GM18951 (cell line): Measurements from ENCODE around the gene CPHXL.

Source experiments
- POLR2A ChIP-seq: IDR thresholded peaks from 4 replicates; pipeline ENCODE4 v1.6.1; 2011; ENCODE audit warnings: mild to moderate bottlenecking; ENCODE audit not compliant: insufficient read length, insufficient read depth; ENCODE audit errors: extremely low read depth
- in situ Hi-C: fragments of 300-500 bp; cut with MboI; formaldehyde crosslinking; loops from one replicate; pipeline ENCODE4 v1.12.0; 2022; ENCODE audit warnings: low sequenced_read_pairs, mixed read lengths, inconsistent platforms; ENCODE audit not compliant: unreplicated experiment

CPHXL gene

GRCh38 chr16:75742424-75743047 lies 16.2 kb upstream of the CPHXL start:
- TF ChIP-seq POLR2A, result no peak
- in situ Hi-C loops, result no loop called here

DNA sequence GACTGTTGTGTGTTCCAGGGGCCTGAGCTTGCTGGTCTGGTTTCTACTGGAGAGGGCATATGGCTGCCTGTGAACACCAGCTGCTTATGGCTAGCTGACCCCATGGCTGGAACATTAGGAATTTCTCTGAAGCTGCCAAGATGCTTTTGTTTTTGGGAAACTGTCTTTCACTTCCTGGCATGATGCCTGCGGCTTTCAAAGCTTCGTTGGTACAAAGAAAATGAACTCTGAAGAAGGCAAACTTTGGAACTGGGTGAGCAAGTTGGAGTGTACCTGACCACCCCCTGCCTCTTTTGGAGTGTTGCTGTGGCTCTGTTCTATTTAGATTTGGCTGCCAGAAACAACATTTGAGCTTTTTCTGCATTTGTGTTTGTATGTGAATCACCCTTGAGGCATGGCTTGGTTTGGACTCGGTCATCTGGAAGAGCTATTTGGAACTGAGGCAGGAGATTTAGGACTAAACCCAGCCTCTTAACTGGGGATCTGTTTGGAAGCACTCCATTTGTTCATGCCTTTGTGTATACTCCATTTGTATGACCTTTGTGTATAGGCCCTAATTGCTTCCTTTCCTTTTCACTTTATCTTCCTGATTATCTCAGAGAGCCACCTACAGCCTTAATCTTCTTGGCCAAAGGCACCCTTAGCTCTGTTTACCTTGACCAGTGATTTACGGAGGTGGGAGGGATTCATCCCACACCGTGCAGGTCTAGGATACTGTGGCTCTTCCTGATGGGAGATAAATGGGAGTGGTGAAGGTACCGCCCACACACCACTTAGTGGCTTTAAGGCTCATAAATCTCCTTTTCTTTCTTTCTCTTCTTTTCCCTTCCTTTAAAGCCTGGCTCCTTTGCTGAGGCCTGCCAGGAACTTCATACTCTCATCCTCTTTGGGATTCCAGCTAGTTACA lies 7.3 kb upstream of the CPHXL start:
- TF ChIP-seq POLR2A, result no peak
- in situ Hi-C loops, result no loop called here

GRCh38 chr16:75732871-75733270 lies 6.6 kb upstream of the CPHXL start:
- in situ Hi-C loops, result no loop called here
- no peak for TF ChIP-seq POLR2A

- in situ Hi-C loops, result no loop called here
- no peak for TF ChIP-seq POLR2A
These were observed 931 bp upstream of the CPHXL start for GRCh38 chr16:75727221-75727620.

DNA sequence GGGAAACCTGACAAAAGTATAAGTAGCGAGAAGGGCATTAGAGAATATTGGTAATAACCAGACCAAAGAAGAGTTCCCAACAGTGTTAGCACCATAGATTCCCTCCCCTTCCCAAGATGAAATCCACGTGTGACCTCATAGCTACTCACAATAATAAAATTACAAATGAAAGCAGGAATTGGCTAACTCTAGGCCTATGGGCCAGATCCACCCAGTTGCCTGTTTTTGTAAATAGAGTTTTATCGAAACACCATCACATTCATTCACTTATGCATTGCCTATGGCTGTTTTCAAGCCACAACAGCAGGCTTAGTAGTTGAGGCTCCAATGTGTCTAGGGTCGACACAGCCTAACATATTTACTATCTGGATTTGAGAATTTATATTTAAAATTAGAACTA lies 7.8 kb downstream of the CPHXL start:
- TF ChIP-seq POLR2A, result no peak
- in situ Hi-C loops, result no loop called here

DNA sequence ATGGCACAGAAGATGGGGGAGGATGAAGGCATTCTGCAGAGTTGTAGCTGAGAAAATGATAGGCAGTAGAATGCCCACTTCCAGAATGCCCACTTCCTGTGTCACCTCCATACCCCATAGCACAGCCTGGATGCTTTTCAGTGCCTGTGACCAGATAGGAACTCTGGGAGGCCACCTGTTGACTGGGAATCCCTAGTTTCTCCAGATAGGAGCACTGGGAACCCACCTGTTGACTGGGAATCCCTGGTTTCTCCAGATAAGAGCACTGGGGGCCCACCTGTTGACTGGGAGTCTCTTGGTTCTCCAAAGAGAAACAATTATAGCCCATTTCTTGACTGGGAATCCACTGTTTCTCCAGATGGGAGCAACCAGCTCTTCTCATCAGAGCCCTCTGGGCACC lies 11.6 kb downstream of the CPHXL start:
- TF ChIP-seq POLR2A, result no peak
- in situ Hi-C loops, result no loop called here

DNA sequence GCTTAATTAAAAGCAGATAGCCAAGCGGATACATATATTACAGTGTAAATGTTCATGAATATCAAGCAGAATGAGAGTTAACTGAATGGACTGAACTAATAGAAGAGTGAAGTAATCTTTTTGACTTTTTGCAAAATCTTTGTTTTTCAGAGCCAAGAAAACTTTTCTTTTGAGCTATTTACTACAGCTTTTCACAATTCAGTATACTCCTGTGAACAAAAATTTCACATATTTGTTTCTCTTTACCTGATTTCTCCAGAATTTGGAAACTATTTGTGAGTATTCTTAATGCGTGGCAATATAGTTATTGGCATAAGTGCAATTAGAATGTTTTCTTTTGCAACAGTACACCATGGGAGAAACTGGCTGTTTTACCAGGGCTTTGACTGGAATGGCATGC lies 15.9 kb downstream of the CPHXL start:
- no peak for TF ChIP-seq POLR2A
- in situ Hi-C loops, result no loop called here

- in situ Hi-C loops, result no loop called here
- TF ChIP-seq POLR2A, result no peak
These were observed 23.0 kb downstream of the CPHXL start for GRCh38 chr16:75703306-75703705.

DNA sequence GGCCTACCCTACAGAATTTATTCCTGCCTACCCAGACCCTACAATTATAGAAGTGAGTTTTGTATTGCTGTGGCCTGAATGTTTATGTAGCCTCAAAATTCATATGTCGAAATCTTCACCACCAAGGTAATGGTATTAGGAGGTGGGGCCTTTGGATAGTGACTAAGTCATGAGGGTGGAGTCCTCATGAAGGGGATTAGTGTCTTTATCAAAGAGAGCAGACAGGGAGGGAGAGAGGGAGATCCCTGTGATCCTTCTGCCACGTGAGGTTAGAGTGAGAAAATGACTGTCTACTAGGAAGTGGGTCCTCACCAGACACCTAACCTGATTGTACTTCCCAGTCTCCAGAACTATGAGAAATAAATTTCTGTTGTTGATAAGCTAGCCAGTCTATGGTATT lies 24.0 kb downstream of the CPHXL start:
- in situ Hi-C loops, result no loop called here
- TF ChIP-seq POLR2A, result no peak

DNA sequence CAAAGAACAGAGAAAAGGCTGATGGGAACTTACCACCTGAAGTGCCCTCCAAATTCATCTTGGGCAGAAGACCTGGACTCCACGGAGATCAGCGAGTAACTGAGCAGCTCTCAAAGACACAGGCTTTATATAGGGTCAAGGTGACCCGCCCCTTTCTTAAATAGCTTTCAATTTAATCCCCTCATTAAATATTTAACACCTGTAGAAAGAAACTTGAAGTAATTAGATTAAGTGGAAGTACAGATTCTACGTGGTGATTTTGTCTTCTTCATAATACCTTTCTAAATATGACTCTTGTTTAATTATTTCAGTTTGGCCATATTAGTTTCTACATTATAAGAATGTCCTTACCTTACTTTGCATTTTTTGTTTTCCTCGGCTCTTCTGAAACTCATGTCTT lies 24.9 kb downstream of the CPHXL start, which contains the start of gene DUXB:
Gene DUXB, minus strand, starts transcription at position 101 of the 400 bp plus-strand sequence. Its CDS starts 43 bp downstream, at position 58.
- TF ChIP-seq POLR2A, result no peak
- in situ Hi-C loops, result no loop called here

GRCh38 chr16:75697571-75697970 lies 28.7 kb downstream of the CPHXL start:
- in situ Hi-C loops, result no loop called here
- no peak for TF ChIP-seq POLR2A

DNA sequence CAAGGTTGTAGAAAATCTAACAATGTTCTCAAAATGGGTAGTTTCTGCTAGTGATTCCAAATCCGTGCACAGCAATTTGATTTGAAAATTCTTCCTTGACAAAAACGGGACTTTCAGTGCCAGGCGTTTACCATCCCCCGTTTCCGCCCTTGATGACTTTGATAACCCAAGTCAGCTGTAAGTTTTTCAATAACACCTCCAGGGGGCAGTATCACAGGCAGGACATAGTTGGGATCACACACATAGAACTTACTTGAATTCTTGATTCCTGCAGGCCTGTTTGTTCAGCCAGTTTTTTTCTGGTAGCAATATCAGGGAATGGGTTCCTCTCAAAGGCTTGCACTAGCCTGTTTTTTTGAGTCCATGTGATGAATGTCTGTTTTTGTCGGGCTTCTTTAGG lies 30.6 kb downstream of the CPHXL start:
- TF ChIP-seq POLR2A, result no peak
- in situ Hi-C loops, result no loop called here

DNA sequence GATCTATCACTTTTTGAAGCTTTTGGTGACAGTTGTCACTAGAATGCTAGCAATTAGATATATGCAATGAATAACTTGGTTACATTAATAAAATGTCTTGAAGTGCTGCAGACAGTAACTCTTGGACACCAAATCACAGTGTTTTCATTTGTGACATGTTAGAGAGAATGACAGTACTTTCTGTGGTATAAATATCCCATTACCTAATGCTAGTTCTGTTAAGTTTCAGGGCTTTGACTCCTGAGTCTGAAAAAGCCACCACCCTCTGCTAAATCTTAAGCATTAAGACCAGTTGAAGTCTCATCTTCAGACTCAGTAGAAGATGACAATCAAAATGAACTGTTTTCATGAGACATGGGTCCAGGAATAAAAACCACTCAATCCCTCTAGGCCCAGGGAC lies 38.9 kb downstream of the CPHXL start:
- in situ Hi-C loops, result no loop called here
- no peak for TF ChIP-seq POLR2A

- in situ Hi-C loops, result no loop called here
- no peak for TF ChIP-seq POLR2A
These were observed 44.0 kb downstream of the CPHXL start for GRCh38 chr16:75682308-75682707.
